Upper lobe of left lung (tissue), 4 donors: Measurements from ENCODE around the gene S100A6.

ENCODE experiments used
- EP300 ChIP-seq, 4 donors: sonication (generic); formaldehyde crosslinking; IDR thresholded peaks; one replicate each; pipeline ENCODE4 v1.5.1; 2017; ENCODE audit warnings: antibody characterized with exemption in 4 of 4, control low read depth in 2 of 4
- POLR2A ChIP-seq, 4 donors: fragments of 450-650 bp; IDR thresholded peaks; one replicate each; pipeline ENCODE4 v1.5.1; 2016 to 2017; ENCODE audit warnings: antibody characterized with exemption in 4 of 4, mild to moderate bottlenecking in 2 of 4
- TF ChIP-seq, protein P1 (sequence below), 6 experiments: fragments of 450-650 bp in 4 of 6; fragments of 200-600 bp in 2 of 6; sonication (generic) in 2 of 6; IDR thresholded peaks; one replicate each; pipeline ENCODE4 v1.5.1; 2016 to 2019; ENCODE audit warnings: antibody characterized with exemption in 6 of 6

GRCh38 chr1:153550398-153550758 lies 14.6 kb upstream of the S100A6 start:
- TF ChIP-seq EP300 (IDR thresholded peaks at IDR 0.05) (no peak), POLR2A (IDR thresholded peaks at IDR 0.05) (no peak)
- TF ChIP-seq, protein P1, sequence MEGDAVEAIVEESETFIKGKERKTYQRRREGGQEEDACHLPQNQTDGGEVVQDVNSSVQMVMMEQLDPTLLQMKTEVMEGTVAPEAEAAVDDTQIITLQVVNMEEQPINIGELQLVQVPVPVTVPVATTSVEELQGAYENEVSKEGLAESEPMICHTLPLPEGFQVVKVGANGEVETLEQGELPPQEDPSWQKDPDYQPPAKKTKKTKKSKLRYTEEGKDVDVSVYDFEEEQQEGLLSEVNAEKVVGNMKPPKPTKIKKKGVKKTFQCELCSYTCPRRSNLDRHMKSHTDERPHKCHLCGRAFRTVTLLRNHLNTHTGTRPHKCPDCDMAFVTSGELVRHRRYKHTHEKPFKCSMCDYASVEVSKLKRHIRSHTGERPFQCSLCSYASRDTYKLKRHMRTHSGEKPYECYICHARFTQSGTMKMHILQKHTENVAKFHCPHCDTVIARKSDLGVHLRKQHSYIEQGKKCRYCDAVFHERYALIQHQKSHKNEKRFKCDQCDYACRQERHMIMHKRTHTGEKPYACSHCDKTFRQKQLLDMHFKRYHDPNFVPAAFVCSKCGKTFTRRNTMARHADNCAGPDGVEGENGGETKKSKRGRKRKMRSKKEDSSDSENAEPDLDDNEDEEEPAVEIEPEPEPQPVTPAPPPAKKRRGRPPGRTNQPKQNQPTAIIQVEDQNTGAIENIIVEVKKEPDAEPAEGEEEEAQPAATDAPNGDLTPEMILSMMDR (IDR thresholded peaks at IDR 0.05) = no peak
